ENCODE measurements around the gene EFCAB8. TPM values are rescaled to one million over a fixed set of nuclear protein-coding genes. Genes with fewer than 3 reads are reported as not detected.

The EFCAB8 gene
- total and polyA plus RNA-seq, 4 donors: 0.08 to 0.83 (median 0.46) TPM

DNA sequence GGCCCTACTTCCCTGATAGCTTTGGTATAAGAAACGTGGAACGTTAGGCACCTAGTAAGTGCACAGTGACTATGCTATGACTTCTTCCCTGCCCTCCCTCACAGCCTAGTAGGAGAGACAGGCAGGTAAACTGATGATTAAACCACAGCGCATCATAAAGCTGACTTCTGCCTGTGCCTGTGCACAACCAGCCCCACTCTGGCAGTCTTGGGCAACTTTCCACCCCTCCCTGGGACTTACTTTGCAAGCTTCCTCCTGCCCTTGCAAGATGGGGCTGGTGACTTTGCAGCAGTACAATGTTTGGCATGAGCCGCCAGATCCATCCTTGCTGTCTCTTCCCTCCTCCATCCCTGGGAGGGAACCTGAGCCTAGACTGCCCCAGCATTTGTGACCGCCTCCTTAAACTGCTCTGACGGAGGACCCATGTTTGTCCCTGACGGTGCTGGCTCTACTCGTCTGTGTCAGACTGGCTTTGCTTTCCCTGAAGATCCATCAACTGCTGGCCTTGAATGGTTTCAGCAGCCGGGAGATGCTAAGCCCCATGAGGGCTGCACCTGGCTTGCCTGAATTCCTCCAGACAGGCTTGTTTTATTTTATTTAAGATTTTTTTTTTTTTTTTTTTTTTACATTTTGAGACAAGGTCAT, 36.1 kb downstream of the EFCAB8 start:
- WGBS, 2 donors: 87 to 89% methylated on average over 9 of the region's 9 CpGs
- Histone ChIP-seq H3K9ac (ENCODE audit: insufficient read depth in 1 of 2, low read length in 2 of 2) (no peak overlapping the region), H3K27me3 (ENCODE audit: control insufficient read depth in 3 of 3, insufficient read depth in 3 of 3, low read length in 2 of 3) (no peaks in the 10 kb centered on the region), H3K27ac (ENCODE audit: low read depth in 1 of 2, low read length in 1 of 2) (no peak overlapping the region), H3K4me3 (no peak overlapping the region), H3K36me3 (ENCODE audit: control insufficient read depth in 4 of 4, insufficient read depth in 4 of 4, low read length in 4 of 4) (no peaks in the 10 kb centered on the region), H3K9me3 (ENCODE audit: control insufficient read depth in 4 of 4, insufficient read depth in 3 of 4, low read length in 3 of 4) (no peaks in the 10 kb centered on the region), H3K4me1 (ENCODE audit: control insufficient read depth in 5 of 5, insufficient read depth in 5 of 5, low read length in 5 of 5) (no peaks in the 10 kb centered on the region)
- no peak for DNase-seq
- no peak for ATAC-seq (ENCODE audit: insufficient read depth, low FRiP score)
- TF ChIP-seq, protein P1, sequence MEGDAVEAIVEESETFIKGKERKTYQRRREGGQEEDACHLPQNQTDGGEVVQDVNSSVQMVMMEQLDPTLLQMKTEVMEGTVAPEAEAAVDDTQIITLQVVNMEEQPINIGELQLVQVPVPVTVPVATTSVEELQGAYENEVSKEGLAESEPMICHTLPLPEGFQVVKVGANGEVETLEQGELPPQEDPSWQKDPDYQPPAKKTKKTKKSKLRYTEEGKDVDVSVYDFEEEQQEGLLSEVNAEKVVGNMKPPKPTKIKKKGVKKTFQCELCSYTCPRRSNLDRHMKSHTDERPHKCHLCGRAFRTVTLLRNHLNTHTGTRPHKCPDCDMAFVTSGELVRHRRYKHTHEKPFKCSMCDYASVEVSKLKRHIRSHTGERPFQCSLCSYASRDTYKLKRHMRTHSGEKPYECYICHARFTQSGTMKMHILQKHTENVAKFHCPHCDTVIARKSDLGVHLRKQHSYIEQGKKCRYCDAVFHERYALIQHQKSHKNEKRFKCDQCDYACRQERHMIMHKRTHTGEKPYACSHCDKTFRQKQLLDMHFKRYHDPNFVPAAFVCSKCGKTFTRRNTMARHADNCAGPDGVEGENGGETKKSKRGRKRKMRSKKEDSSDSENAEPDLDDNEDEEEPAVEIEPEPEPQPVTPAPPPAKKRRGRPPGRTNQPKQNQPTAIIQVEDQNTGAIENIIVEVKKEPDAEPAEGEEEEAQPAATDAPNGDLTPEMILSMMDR (IDR thresholded peaks at IDR 0.05; ENCODE audit: control extremely low read depth, extremely low read depth): no peak

DNA sequence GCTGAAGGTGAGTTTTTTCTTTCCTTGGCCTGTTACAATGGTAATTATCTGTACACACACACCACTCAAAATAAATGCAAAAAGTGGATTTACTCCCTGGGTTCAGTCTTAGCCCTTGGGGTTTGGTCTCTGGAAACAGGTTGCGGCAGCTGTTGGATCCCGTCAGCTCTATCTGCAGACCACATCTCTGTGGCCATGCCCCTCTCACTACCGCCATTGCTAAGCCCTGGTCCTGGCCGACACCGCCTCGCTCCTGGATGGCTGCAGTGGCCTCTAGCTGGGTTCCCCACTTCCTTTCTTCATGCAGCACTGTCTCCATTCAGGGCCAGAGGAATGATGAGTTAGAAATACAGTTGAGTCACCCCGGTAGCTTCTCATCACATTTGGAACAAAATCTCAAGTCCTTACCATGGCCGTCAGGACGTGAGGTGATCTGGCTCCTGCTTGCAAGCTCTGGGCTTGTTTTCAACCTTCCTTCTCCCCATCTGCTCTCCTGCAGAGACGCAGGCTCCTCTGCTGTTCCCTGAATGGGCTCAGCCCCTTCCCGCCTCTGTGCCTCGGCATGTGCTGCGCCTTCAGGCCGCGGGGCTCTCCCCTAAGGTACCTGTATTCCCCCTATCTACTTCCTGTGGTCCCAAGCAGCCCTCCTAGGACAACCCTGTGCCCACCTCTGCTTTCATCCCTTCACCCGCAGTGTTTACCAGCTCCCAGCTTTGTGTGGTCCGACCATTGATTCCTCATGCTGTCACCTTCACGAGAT, 38.0 kb downstream of the EFCAB8 start:
- no peaks in the 10 kb centered on the region for H3K4me1 ChIP-seq (ENCODE audit: control insufficient read depth in 5 of 5, insufficient read depth in 5 of 5, low read length in 5 of 5)
- H3K36me3 ChIP-seq (ENCODE audit: control insufficient read depth in 4 of 4, insufficient read depth in 4 of 4, low read length in 4 of 4): no peaks in the 10 kb centered on the region
- ATAC-seq (ENCODE audit: insufficient read depth, low FRiP score) (no peak), DNase-seq (no peak)
- no peak overlapping the region for H3K4me3 ChIP-seq
- no peaks in the 10 kb centered on the region for H3K9me3 ChIP-seq (ENCODE audit: control insufficient read depth in 4 of 4, insufficient read depth in 3 of 4, low read length in 3 of 4)
- H3K27me3 ChIP-seq (ENCODE audit: control insufficient read depth in 3 of 3, insufficient read depth in 3 of 3, low read length in 2 of 3): no peaks in the 10 kb centered on the region
- H3K9ac ChIP-seq (ENCODE audit: insufficient read depth in 1 of 2, low read length in 2 of 2): no peak overlapping the region
- 74 to 87% methylated on average over 18 of the region's 18 CpGs for WGBS, 2 donors
- TF ChIP-seq, protein P1 (IDR thresholded peaks at IDR 0.05; ENCODE audit: control extremely low read depth, extremely low read depth): no peak
- H3K27ac ChIP-seq (ENCODE audit: low read depth in 1 of 2, low read length in 1 of 2): no peak overlapping the region

DNA sequence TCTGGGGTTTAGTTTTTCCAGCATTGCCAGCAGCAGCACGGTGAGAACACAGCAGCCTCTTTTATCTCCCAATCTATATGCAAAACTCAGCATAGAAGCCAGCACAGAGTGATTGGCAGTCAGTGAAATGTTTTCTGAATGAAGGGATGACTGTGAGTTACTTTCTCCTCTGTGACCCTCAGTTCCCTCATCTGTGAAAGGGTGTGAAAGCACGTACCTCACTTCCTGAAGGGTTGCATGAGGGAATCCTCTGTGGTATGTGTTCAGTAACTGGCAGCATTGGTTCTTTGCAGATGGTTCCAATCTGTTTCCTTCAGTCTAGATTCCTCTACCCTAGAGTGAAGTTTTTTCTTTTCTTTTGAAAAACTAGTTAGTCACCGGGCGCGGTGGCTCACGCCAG, 40.0 kb downstream of the EFCAB8 start:
- ATAC-seq (ENCODE audit: insufficient read depth, low FRiP score): no peak
- H3K27ac ChIP-seq (ENCODE audit: low read depth in 1 of 2, low read length in 1 of 2): no peak overlapping the region

More for the DNA sequence above, 40.0 kb downstream of the EFCAB8 start:
- no peak for DNase-seq
- Histone ChIP-seq H3K9me3 (ENCODE audit: control insufficient read depth in 4 of 4, insufficient read depth in 3 of 4, low read length in 3 of 4) (no peaks in the 10 kb centered on the region), H3K27me3 (ENCODE audit: control insufficient read depth in 3 of 3, insufficient read depth in 3 of 3, low read length in 2 of 3) (no peaks in the 10 kb centered on the region), H3K36me3 (ENCODE audit: control insufficient read depth in 4 of 4, insufficient read depth in 4 of 4, low read length in 4 of 4) (no peaks in the 10 kb centered on the region), H3K9ac (ENCODE audit: insufficient read depth in 1 of 2, low read length in 2 of 2) (no peak overlapping the region), H3K4me1 (ENCODE audit: control insufficient read depth in 5 of 5, insufficient read depth in 5 of 5, low read length in 5 of 5) (no peaks in the 10 kb centered on the region), H3K4me3 (no peak overlapping the region)
- 46 to 57% methylated on average over 6 of the region's 6 CpGs for WGBS, 2 donors
- TF ChIP-seq, protein P1 (IDR thresholded peaks at IDR 0.05; ENCODE audit: control extremely low read depth, extremely low read depth): no peak
